HCT116 (cell line): Measurements from ENCODE around the gene DOP1B. TPM values are rescaled to one million over a fixed set of nuclear protein-coding genes. Genes with fewer than 3 reads are reported as not detected.

Experiments used
- ATAC-seq: fragments of 200-7000 bp; cut with Tn5 transposase; 2 replicates; pipeline ENCODE4 v1.9.1; 2020; ENCODE audit warnings: mild to moderate bottlenecking, moderate library complexity
- BruUV-seq: library from RNA; stranded (reverse); fragments of 400-500 nt; replicated peaks from 2 replicates; lab custom pipeline; 2021; lab: Mats Ljungman, UMichigan
- CTCF ChIA-PET: fragments of 300-600 bp; sonication (Branson Sonifier 250); formaldehyde crosslinking; loops from one replicate; lab custom pipeline; 2021; ENCODE audit warnings: antibody characterized with exemption; lab: Charles Lee
- POLR2A ChIA-PET: fragments of 300-600, 350-600 bp; sonication (Branson Sonifier 250); formaldehyde crosslinking; loops from one replicate; lab custom pipeline; 2021; ENCODE audit warnings: antibody characterized with exemption; lab: Charles Lee
- RAD21 ChIA-PET, 2 experiments: fragments of 300-600 bp; sonication (Branson Sonifier 250); formaldehyde crosslinking; loops; one replicate each; lab custom pipeline; 2023; ENCODE audit warnings: low total read pairs in 2 of 2; ENCODE audit not compliant: uncharacterized antibody in 2 of 2, unreplicated experiment in 2 of 2, low non-redundant PET in 1 of 2; lab: Charles Lee
- DNase-seq: peaks from one replicate; pipeline ENCODE4 v3.0.0-alpha.2; 2010; ENCODE audit warnings: low read depth, low spot score
- H2AFZ ChIP-seq: fragments of 200-600 bp; shearing (Covaris generic), sonication (generic); 2 replicates; pipeline ENCODE4 v1.6.1; 2017; ENCODE audit warnings: low read depth, mixed run types, mixed read lengths, antibody characterized with exemption, low read length; ENCODE audit not compliant: poor library complexity, severe bottlenecking
- H3K27ac ChIP-seq: 2 replicates; pipeline ENCODE4 v1.5.1; 2012; ENCODE audit warnings: low read depth, low read length
- H3K27me3 ChIP-seq: fragments of 200-600 bp; sonication (generic); 2 replicates; pipeline ENCODE4 v1.6.1; 2016; ENCODE audit warnings: mixed run types, low read length, mixed read lengths; ENCODE audit not compliant: insufficient read depth
- H3K36me3 ChIP-seq, 2 experiments: fragments of 200-500 bp in 1 of 2; fragments of 200-600 bp in 1 of 2; sonication (Bioruptor generic) in 1 of 2; sonication (generic) in 1 of 2; 2 replicates each; pipeline versions ENCODE4 v1.5.1 to v1.6.1; 2014 to 2016; ENCODE audit warnings: low read length in 2 of 2, inconsistent platforms in 1 of 2, mixed read lengths in 1 of 2, mixed run types in 1 of 2; ENCODE audit not compliant: insufficient read depth in 2 of 2, control insufficient read depth in 1 of 2
- H3K4me1 ChIP-seq, 2 experiments: fragments of 200-600 bp in 1 of 2; sonication (generic) in 1 of 2; 2 replicates each; pipeline versions ENCODE4 v1.5.1 to v1.6.1; 2012 to 2017; ENCODE audit warnings: low read length in 2 of 2, inconsistent platforms in 1 of 2, mild to moderate bottlenecking in 1 of 2, mixed read lengths in 1 of 2, mixed run types in 1 of 2, moderate library complexity in 1 of 2; ENCODE audit not compliant: insufficient read depth in 2 of 2, control insufficient read depth in 1 of 2
- H3K4me2 ChIP-seq: fragments of 200-600 bp; sonication (generic); 2 replicates; pipeline ENCODE4 v1.6.1; 2017; ENCODE audit warnings: mixed run types, low read length, mixed read lengths
- H3K4me3 ChIP-seq, 2 experiments: fragments of 200-600 bp in 1 of 2; sonication (generic) in 1 of 2; replicated peaks in 1 of 2; 2 replicates each; pipeline ENCODE4 v1.5.1; 2011 to 2016; ENCODE audit warnings: low read length in 2 of 2, control low read depth in 1 of 2, low read depth in 1 of 2, mild to moderate bottlenecking in 1 of 2, mixed read lengths in 1 of 2, mixed run types in 1 of 2
- H3K79me2 ChIP-seq: fragments of 200-600 bp; sonication (generic); 2 replicates; pipeline ENCODE4 v1.6.1; 2017; ENCODE audit warnings: mild to moderate bottlenecking, mixed run types, low read length, moderate library complexity, mixed read lengths; ENCODE audit not compliant: insufficient read depth
- H3K9ac ChIP-seq: fragments of 200-600 bp; sonication (generic); 2 replicates; pipeline ENCODE4 v1.6.1; 2016; ENCODE audit warnings: low read length, mixed read lengths
- H3K9me2 ChIP-seq: fragments of 200-600 bp; sonication (generic), shearing (Covaris generic); 2 replicates; pipeline ENCODE4 v1.6.1; 2017; ENCODE audit warnings: mixed run types, mild to moderate bottlenecking, moderate library complexity; ENCODE audit not compliant: insufficient read depth
- H3K9me3 ChIP-seq, 2 experiments: fragments of 200-500 bp in 1 of 2; fragments of 200-600 bp in 1 of 2; sonication (Bioruptor generic) in 1 of 2; sonication (generic) in 1 of 2; 2 replicates each; pipeline ENCODE4 v1.6.1; 2014 to 2017; ENCODE audit warnings: low read length in 2 of 2, mixed read lengths in 2 of 2, inconsistent platforms in 1 of 2, low read depth in 1 of 2, mild to moderate bottlenecking in 1 of 2, mixed run types in 1 of 2, moderate library complexity in 1 of 2; ENCODE audit not compliant: control insufficient read depth in 1 of 2, insufficient read depth in 1 of 2
- H4K20me1 ChIP-seq: fragments of 200-600 bp; sonication (generic), shearing (Covaris generic); 2 replicates; pipeline ENCODE4 v1.6.1; 2017; ENCODE audit warnings: mixed run types, mild to moderate bottlenecking, moderate library complexity; ENCODE audit not compliant: insufficient read depth
- CBX3 ChIP-seq: IDR thresholded peaks from 2 replicates; pipeline ENCODE4 v1.6.1; 2012; ENCODE audit warnings: low read depth
- CEBPB ChIP-seq: IDR thresholded peaks from 2 replicates; pipeline ENCODE4 v1.6.1; 2012; ENCODE audit warnings: low read depth
- EGR1 ChIP-seq: IDR thresholded peaks from 2 replicates; pipeline ENCODE4 v1.6.1; 2012; ENCODE audit warnings: low read depth
- ELF1 ChIP-seq: IDR thresholded peaks from 2 replicates; pipeline ENCODE4 v1.6.1; 2012; ENCODE audit warnings: low read depth, borderline replicate concordance
- EZH2 ChIP-seq: fragments of 200-600 bp; sonication (generic); IDR thresholded peaks from 2 replicates; pipeline ENCODE4 v1.6.1; 2017; ENCODE audit warnings: antibody characterized with exemption, mixed run types
- JUND ChIP-seq: IDR thresholded peaks from 2 replicates; pipeline ENCODE4 v1.6.1; 2012
- POLR2A ChIP-seq: IDR thresholded peaks from 2 replicates; pipeline ENCODE4 v1.7.0; 2011; ENCODE audit warnings: borderline replicate concordance; ENCODE audit not compliant: insufficient read depth, insufficient read length; ENCODE audit errors: extremely low read depth
- POLR2AphosphoS5 ChIP-seq: IDR thresholded peaks from 2 replicates; pipeline ENCODE4 v1.6.1; 2011; ENCODE audit warnings: mild to moderate bottlenecking, low read depth, low read length, moderate library complexity
- RAD21 ChIP-seq: IDR thresholded peaks from 2 replicates; pipeline ENCODE4 v1.6.1; 2012; ENCODE audit warnings: low read depth, mild to moderate bottlenecking
- SRF ChIP-seq: IDR thresholded peaks from 2 replicates; pipeline ENCODE4 v1.6.1; 2012; ENCODE audit warnings: low read depth
- TCF7L2 ChIP-seq: IDR thresholded peaks from 2 replicates; pipeline ENCODE4 v1.7.0; 2011; ENCODE audit warnings: borderline replicate concordance, inconsistent platforms; ENCODE audit not compliant: insufficient read depth, insufficient read length; ENCODE audit errors: extremely low read depth
- ZNF274 ChIP-seq: fragments of 200-500 bp; sonication (Bioruptor generic); IDR thresholded peaks from 2 replicates; pipeline ENCODE4 v1.6.1; 2014; ENCODE audit warnings: mild to moderate bottlenecking, low read depth, low read length, inconsistent platforms
- intact Hi-C: fragments of 100-400 bp; cut with micrococcal nuclease; formaldehyde crosslinking; loops from 2 replicates; pipeline ENCODE4 v1.10.0; 2022
- total RNA-seq: library from RNA; stranded (reverse); gene quantifications from one replicate; pipeline ENCODE4 v1.2.1, GENCODE V29; 2021; ENCODE audit not compliant: unreplicated experiment
- TF ChIP-seq, protein P1 (sequence below): IDR thresholded peaks from 2 replicates; pipeline ENCODE4 v1.6.1; 2012; ENCODE audit warnings: low read depth
- TF ChIP-seq, protein P2 (sequence below), 3 experiments: fragments of 200-600 bp in 1 of 3; sonication (generic) in 1 of 3; IDR thresholded peaks in 2 of 3; conservative IDR thresholded peaks in 1 of 3; 2 replicates each; pipeline ENCODE4 v1.5.1; 2012 to 2017; ENCODE audit warnings: low read depth in 2 of 3, low read length in 2 of 3, antibody characterized with exemption in 1 of 3, borderline replicate concordance in 1 of 3, control low read depth in 1 of 3, mild to moderate bottlenecking in 1 of 3, mixed read lengths in 1 of 3, mixed run types in 1 of 3, moderate library complexity in 1 of 3; ENCODE audit not compliant: insufficient read depth in 1 of 3
- TF ChIP-seq, protein P3 (sequence below): IDR thresholded peaks from 2 replicates; pipeline ENCODE4 v1.6.1; 2011; ENCODE audit warnings: mild to moderate bottlenecking, low read length, moderate library complexity; ENCODE audit not compliant: insufficient replicate concordance; ENCODE audit errors: extremely low read depth

Gene DOP1B
- total RNA-seq, 1 experiment from 2014 or later, result 15.4 TPM

DNA sequence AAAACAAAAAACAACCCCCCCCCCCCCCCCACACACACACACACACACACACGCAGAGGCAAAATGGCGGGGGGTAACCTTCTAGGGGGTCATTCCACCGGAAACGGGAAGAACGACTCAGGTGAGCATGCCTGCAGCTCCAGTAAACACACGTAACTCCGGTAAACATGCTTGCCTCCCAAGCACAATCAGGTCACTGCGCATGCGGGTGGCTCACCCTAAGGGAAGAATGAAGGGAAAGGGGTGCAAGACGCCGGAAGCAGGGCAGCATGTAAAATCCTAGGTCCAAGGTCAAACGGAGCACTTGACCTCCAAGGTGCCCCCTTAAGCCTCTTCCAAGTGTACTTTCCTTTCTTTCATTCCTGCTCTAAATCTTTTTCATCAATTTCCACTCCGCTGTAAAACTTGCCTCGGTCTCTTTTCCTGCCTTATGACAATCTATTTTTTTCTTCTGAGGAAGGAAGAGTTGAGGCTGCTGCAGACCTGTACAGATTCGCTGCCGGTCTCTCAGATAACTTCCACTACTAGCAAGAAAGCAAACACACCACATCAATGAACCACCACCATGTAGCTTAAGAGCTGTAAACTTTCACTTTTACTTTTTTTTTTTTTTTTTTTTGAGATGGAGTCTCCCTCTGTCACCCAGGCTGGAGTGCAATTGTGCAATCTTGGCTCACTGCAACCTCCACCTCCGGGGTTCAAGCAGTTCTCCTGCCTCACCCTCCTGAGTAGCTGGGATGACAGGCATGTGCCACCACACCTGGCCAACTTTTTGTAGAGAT is 42.8 kb upstream of the DOP1B start:
- Histone ChIP-seq H3K4me3 (no peak overlapping the region), H2AFZ (no peak overlapping the region), H4K20me1 (no peaks in the 10 kb centered on the region), H3K9me3 (no peaks in the 10 kb centered on the region), H3K9ac (no peak overlapping the region), H3K4me2 (no peak overlapping the region), H3K79me2 (no peaks in the 10 kb centered on the region)
- POLR2A ChIA-PET, result interaction anchor here (0.6 kb wide), 1 partner anchor 308 kb away, joined by 3 read pairs; no protein-coding TSS in a partner anchor
- BruUV-seq, result no TSS peak
- TF ChIP-seq TCF7L2 (no peak), RAD21 (no peak), ZNF274 (no peak), JUND (no peak), POLR2A (no peak), POLR2AphosphoS5 (no peak), ELF1 (no peak), CEBPB (no peak), SRF (no peak), CBX3 (no peak), EGR1 (no peak), EZH2 (no peak)
- TF ChIP-seq, protein P1, sequence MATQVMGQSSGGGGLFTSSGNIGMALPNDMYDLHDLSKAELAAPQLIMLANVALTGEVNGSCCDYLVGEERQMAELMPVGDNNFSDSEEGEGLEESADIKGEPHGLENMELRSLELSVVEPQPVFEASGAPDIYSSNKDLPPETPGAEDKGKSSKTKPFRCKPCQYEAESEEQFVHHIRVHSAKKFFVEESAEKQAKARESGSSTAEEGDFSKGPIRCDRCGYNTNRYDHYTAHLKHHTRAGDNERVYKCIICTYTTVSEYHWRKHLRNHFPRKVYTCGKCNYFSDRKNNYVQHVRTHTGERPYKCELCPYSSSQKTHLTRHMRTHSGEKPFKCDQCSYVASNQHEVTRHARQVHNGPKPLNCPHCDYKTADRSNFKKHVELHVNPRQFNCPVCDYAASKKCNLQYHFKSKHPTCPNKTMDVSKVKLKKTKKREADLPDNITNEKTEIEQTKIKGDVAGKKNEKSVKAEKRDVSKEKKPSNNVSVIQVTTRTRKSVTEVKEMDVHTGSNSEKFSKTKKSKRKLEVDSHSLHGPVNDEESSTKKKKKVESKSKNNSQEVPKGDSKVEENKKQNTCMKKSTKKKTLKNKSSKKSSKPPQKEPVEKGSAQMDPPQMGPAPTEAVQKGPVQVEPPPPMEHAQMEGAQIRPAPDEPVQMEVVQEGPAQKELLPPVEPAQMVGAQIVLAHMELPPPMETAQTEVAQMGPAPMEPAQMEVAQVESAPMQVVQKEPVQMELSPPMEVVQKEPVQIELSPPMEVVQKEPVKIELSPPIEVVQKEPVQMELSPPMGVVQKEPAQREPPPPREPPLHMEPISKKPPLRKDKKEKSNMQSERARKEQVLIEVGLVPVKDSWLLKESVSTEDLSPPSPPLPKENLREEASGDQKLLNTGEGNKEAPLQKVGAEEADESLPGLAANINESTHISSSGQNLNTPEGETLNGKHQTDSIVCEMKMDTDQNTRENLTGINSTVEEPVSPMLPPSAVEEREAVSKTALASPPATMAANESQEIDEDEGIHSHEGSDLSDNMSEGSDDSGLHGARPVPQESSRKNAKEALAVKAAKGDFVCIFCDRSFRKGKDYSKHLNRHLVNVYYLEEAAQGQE, result no peak
- TF ChIP-seq, protein P2, sequence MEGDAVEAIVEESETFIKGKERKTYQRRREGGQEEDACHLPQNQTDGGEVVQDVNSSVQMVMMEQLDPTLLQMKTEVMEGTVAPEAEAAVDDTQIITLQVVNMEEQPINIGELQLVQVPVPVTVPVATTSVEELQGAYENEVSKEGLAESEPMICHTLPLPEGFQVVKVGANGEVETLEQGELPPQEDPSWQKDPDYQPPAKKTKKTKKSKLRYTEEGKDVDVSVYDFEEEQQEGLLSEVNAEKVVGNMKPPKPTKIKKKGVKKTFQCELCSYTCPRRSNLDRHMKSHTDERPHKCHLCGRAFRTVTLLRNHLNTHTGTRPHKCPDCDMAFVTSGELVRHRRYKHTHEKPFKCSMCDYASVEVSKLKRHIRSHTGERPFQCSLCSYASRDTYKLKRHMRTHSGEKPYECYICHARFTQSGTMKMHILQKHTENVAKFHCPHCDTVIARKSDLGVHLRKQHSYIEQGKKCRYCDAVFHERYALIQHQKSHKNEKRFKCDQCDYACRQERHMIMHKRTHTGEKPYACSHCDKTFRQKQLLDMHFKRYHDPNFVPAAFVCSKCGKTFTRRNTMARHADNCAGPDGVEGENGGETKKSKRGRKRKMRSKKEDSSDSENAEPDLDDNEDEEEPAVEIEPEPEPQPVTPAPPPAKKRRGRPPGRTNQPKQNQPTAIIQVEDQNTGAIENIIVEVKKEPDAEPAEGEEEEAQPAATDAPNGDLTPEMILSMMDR (IDR thresholded peaks at IDR 0.05 in 2 of 3, conservative IDR thresholded peaks at IDR 0.05 in 1 of 3; ENCODE audit: borderline replicate concordance in 1 of 3, insufficient read depth in 1 of 3, low read depth in 2 of 3, low read length in 2 of 3), result no peak
- TF ChIP-seq, protein P3, sequence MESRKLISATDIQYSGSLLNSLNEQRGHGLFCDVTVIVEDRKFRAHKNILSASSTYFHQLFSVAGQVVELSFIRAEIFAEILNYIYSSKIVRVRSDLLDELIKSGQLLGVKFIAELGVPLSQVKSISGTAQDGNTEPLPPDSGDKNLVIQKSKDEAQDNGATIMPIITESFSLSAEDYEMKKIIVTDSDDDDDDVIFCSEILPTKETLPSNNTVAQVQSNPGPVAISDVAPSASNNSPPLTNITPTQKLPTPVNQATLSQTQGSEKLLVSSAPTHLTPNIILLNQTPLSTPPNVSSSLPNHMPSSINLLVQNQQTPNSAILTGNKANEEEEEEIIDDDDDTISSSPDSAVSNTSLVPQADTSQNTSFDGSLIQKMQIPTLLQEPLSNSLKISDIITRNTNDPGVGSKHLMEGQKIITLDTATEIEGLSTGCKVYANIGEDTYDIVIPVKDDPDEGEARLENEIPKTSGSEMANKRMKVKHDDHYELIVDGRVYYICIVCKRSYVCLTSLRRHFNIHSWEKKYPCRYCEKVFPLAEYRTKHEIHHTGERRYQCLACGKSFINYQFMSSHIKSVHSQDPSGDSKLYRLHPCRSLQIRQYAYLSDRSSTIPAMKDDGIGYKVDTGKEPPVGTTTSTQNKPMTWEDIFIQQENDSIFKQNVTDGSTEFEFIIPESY, result no peak
- TF ChIP-seq, all 23 proteins: peak for 0
- intact Hi-C loops, result loop anchor here (5.0 kb wide), 1 partner anchor 52 kb away; the partner anchor contains the start of gene SETD4
- ChIA-PET CTCF (interaction anchor here (0.7 to 1.9 kb wide), 5 partner anchors 9 to 53 kb away, joined by 3 to 14 read pairs (median 5); partner anchors contain the start of gene SETD4), RAD21 (no interaction called here)
- DNase-seq (no peak), ATAC-seq (no peak)
- no peaks in the 10 kb centered on the region for H3K36me3 ChIP-seq
- no peaks in the 10 kb centered on the region for H3K27me3 ChIP-seq
- no peaks in the 10 kb centered on the region for H3K9me2 ChIP-seq
- no peak overlapping the region for H3K27ac ChIP-seq
- H3K4me1 ChIP-seq, result peaks cover 0 to 10% of the 10 kb centered on the region in 2 experiments; a peak in 3 of 4 replicates
